HuH-7.5 (cell line): ENCODE data around the gene AIFM1.

ENCODE experiments used
- DNase-seq: peaks from one replicate; pipeline ENCODE4 v3.0.0; 2011; ENCODE audit warnings: low spot score

Gene AIFM1

DNA sequence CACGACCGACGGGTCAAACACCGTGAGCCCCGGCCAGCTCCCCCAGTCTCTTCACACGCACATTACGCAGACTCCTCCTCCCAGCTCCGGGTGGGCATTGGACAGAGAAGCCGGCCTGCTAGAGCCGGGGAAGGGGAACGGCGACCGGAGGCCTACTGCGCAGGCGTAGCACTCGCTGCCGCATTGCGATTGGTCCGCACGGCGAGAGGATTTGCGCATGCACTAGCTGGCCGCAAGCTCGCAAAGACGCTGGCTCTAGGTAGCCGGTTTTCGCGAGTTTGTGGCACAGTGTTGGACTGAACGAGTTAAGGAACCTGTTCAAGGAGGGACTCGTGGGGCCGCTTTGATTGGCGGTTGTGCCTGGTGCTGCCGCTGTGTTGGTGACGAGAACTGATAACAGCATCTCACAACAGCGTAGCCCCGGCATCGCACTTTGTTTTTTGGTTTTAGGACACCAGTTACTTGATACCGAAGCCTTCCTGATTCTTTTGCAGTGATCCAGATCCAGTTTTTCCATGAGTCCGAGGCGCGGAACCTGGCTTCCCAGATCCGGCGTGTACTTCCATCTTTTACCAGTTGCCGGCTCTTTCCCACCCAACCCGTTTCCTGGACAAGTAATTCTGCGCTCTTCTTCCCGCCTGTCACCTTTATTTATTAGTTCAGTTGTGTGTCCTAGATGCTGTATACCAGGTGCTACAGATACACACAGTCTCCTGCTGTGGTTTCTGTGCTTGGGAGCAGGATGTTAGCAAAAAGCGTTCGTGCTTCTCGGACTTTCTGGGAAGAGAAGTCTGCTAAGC, at the start of gene AIFM1:
Gene AIFM1, minus strand, starts transcription at position 139 of the 800 bp plus-strand sequence. CDS start 185 bp downstream, outside the sequence.
- peak; percentile 67 for DNase-seq

DNA sequence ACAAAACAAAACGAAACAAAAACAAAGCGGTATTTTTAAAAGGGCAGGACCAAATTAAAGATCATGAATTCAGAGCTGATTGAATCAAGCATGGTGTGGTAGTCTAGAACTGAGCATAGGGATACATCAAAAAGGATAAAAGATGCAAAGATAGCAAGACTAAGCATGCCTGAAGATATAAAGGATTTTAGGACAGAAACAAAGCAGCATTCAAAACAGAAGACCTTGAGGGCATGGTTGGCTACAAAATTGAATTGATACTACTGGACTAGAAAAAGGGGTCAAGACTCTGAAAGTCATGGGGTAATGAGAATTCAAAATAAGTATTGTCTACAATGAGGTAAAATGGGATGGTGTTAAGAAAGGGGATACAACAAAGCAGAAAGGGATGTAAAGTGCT, 47.7 kb upstream of the AIFM1 start:
- no peak for DNase-seq

DNA sequence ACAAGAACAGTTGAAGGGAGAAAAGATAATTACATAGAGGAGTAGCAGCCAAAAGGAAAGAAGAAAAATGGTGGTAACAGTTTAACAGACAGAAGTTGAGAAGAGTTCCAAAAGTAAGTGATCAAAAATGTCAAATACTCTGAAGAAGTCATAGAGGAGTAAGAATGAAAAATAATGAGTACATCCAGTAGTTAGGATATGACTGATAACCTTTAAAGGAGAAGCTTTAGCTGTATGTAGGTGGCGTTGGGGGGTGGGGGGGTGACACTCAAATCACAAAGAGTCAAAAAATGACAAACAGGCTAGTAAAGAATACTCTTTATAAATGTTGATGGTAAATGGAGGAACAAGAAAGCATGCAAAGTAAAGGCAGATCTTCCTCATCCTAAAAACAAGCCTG, 46.7 kb upstream of the AIFM1 start:
- DNase-seq: no peak

DNA sequence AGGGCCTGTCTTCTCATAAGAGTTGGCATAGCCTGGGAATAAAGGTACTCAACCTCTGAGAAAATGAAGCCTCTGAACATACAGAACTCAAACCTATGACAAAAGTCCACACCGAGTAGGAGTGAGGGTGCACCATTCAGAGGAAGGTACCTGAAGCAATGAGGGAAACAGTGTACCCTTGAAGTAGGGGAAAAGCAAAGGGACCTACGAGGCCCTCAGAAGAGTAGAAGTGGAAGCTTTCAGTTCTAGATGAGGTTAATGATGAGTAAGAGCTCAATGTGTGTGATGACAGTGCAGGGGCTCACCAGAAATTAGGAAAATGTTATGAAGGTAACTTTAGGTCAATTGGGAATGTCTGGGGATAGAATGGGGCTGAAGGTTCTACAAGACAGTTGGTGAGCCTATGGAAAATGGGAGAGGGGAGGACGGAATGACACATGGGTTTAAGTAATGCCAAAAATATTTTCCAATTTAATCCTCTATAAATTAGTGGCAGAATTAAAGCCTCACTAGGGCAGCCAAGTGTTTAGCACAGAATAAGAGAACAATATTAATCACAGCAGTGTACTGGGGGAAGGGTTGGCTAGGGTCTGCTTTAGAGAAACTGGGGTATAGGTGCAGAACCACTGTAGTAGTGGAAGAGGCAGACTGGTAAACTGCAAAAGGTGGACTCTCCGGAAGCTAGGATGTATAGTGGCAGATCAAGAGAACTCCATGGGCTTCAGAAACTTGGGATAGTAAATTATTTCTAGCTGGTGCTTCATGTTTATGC, 46.0 kb upstream of the AIFM1 start:
- no peak for DNase-seq

DNA sequence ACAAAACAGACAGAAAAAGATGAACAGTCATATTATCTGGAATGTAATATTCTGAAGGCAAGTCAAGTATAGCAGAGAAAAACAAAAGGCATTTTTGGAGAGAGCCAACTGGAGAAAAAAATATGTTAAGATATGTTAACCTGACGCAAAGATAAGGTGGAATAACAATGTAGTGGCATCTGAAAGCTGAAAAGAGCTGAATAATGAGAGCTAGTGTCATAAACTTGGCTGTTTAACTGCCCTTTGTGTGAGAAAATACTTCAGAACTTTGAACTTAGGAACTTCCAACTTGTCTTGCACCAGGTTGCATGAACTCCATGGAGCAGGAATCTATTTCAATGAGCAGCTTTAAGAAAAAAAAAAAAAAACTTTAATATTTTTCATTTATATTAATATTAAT, 39.0 kb upstream of the AIFM1 start:
- DNase-seq: no peak

DNA sequence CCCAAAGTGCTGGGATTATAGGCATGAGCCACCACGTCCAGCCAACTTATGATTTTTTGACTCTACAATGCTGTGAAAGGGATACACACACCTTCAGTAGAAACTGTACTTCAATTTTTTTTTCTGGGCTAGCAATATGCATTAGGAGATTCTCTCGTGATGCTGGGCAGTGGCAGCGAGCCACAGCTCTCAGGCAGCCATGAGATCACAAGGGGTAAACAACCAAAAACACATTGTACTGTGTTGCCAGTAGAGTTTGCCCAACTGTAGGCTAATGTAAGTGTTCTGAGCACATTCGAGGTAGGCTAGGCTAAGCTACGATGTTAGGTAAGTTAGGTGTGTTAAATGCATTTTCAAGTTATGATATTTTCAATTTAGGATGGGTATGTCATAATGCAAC, 31.8 kb upstream of the AIFM1 start:
- DNase-seq: no peak

DNA sequence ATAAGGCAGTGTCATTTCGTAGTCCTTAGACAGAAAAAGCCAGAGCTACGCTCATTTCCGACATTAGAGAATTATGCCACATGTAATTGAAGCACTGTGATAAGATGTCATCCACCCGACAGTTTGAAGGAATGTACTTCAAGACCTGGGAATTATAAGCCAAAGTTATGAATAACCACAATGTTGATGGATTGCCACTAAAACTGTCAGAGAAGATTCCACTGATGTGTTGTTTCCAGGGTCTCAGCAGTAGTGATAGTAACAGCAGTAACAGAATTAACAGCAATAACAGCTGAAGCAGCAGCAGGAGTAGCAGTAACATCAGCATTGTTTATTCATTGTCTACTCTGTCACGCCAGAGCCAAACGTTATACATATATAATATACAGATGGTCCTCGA, 30.8 kb upstream of the AIFM1 start:
- DNase-seq: no peak

DNA sequence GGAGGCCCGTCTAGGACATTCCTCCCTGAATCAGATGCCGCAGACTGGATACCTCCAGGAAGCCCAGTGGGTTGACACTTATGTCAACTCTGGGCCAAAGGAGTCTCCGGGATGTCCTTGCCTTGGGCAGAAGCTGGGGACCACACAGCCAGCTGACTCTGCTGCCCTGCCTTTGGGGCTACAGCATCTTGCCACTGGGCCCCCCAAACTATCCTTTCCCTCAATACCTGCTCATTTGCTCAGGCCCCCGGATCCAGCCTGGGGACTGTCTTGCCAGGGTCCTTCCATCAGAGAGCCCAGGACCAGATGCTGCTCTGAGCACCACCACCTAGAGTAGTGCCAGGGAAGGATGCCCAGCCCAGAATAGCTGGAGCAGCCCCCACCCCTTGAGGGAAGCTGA, 25.2 kb upstream of the AIFM1 start:
- no peak for DNase-seq

DNA sequence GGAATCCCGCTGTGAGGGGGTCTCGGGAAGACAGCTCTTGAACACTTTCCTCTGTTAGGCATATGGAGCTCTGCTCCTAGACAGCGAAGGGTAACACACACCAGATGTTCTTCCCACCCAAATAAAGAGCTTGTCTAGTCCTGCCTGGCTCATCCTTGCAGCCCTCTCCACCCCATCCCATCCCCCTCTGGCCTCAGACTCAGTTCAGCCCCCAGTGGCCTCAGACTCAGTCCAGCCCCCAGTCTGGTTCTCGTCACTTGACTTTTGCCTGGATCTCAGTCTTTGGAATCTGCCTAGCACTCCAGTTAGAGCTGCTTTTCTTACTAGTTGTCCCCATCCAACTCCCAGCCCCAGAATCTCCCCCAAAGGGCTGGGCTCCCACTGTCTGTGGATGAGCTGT, 21.0 kb upstream of the AIFM1 start:
- DNase-seq: no peak

DNA sequence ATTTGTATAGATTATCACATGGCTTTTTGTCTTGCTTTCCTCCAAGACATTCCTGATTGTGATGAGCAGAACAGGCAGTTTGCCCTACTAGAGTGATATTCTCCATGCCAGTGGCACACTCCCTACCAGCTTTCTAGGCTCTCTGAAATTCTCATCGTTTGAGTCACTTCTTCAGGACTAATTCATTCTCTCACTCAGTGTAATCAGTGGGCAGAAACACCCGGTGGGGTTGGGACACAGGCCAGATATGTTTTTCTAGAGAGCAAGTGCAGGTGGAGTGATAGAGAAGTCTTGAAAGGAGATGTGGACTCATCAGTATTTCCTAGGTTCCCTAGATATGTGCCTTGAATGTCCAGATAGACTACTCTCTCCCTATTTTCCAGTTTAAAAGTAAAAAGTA, 19.2 kb upstream of the AIFM1 start:
- no peak for DNase-seq

DNA sequence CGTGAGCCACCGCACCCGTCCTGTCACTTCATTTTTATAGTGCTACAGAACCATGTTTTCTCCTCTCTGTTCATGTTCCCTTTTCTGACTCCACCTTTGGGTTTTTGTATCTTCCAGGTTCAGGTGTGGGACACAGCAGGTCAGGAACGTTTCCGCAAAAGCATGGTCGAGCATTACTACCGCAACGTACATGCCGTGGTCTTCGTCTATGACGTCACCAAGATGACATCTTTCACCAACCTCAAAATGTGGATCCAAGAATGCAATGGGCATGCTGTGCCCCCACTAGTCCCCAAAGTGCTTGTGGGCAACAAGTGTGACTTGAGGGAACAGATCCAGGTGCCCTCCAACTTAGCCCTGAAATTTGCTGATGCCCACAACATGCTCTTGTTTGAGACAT, 18.5 kb upstream of the AIFM1 start:
- no peak for DNase-seq

DNA sequence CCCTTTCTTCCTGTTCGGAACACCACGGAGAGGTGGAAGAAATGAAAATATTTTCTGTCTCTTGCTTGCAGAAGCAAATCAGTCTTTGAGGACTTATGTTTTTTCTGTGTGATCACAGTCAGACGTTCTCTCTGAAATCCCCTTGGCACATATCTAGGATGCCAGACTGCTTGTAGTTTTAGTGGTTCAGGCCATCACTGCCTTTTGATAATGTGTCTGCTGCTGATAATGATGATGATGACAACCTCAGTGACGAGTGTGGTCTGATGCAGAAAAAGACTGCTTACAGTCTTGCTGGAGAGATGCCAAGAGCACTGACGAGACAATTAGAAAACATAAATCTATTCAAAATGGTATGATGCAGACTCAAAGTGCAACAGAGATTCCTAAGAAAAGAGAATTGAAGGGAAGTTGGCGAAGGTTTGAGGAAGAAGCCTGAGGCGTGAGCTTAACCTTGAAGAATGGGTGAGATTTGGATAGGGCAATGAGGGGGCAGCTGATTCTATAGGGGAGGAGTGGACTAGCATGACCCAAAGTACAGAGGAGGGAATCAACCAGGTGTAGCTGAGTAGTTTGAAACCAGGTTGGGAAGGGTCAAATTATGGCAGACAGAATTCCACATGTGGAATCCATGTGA, 14.1 kb upstream of the AIFM1 start:
- DNase-seq: no peak

DNA sequence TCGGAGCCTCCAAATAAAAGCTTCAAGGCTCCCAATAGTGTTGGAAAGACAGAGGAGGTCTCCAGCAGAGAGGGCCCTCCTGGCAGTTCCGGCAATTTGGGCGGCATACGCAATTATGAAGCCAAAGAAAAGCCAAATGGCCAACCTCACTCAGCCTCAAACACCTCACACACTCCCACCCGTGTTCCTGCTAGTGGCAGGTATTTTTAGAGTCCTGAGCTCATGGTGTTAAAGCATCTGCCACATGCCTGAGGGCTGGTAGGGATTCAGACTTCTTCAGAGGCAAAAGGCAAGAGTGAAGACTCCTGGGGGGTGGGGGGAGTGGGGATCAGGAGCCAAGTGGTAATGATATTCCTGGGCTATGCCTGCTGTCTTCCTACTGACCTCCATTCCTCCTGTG, 13.5 kb upstream of the AIFM1 start:
- DNase-seq: no peak

DNA sequence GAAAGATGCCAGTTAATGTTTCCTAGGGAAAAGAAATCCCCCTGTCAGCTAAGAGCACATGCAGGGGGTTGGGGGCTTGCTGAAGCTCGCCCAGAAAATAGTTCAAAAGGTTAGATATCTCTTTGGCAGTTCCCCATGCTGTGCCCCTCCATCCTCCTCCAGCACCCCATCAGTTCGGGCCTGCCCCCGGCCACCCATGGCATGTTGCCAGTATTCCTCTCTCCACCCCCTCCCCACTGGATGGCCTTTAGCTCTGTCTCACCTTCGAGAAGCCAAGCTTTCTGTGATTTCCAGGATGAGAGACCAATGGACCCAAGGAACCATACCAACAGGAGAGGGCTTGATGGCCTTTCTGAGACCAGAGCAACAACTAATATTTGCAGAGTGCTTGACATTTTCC, 11.3 kb upstream of the AIFM1 start:
- DNase-seq: no peak

DNA sequence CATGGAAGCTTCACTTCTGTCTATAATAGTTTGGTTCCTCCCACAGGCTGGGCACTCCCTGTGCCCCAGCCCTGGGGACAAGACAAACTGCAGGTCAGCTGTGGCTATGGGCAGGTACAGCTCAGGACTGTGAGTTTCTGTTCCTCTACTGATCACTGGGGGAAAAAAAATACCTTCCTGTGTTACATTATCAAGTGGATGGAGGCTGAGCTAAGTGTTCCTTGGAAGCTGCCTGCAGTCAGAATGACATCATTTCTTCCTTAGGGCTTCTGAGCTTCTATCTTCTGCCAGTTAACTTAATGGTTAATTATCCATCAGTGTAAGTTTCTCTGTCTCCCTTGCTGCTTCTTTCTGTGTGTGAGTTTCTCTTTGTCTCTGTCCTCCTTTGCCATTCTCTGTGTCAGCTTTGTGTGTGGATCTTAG, 10.7 kb upstream of the AIFM1 start:
- DNase-seq: no peak

DNA sequence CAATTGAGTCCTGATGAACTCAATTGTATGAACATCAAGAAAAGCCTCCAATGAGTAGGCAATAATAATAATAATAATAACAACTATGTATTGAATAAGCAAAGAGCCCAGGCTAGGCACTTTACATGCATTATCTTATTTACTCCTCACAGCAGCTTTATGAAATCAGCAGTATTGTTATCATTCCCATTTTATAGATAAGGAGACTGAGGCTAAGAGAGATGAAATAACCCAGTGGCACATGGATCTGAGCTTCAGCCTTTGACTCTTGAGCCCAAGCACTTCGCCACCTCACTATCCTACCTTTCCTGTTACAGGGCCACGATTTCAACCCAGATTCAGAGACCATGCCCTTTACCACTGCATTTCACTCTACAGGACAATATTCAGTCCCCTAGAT, 9.3 kb upstream of the AIFM1 start:
- no peak for DNase-seq

DNA sequence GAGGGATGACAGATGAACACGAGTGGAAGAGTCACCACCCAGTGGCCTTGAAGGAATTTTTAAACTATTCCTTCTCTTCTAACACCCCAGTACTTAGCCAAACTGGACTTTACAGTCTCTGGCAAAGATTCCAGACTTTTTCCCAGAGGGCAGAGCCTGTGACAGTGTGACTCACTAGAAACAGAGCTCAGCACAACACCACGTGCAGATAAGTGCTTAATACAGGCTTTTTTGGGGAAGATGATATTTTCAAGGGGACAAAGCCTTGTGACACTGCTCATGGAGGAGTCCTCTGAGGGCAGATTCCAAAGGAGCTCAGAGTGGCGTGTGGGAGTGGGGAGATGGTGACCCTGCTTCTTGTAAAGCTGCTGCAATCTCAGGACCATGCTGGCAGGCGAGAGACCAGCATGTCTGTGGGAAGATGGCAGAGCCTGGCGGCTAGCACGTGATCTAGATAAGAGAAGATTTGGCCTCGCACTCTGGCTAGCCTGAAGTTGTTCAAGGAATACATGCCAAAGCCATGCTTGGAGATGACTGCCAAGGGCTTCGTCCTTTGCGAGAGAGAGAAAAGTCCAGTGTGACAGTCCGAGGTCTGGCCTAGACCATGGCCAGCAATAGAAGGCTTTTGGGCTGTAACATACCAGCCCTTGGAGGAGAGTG, 8.5 kb upstream of the AIFM1 start:
- DNase-seq: no peak

DNA sequence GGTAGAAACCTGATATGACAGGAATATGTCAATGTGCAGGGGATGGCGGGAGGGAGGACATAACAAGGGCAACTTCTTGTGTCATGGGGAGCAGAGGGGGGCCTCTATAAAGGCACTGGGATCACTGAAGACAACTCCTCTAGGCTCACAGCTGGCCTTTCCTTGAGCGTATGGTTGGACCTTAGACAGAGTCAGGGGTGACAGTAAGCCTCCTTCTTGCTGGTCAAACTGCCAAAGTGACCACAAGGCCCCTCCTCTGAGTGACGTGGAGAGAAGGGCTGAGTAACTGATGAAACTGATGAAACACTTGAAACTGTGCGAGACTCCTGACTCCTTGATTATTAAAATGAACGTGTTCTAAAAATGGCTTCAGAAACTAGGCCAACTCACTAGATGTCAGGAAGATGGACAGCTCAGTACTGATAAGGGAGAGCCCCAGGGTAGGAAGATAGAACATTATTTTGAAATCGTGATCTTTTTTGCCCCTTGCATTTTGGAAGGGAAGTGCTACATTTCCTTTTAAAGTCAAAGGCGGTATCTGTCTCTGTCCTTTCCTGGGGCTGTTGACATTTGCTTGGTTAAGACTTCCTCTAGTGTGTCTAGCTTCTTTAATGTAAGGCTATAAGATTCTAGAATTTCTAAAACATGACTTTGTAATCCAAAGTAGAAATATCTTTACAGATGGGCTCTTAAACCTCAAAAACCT, 7.7 kb upstream of the AIFM1 start:
- DNase-seq: no peak

DNA sequence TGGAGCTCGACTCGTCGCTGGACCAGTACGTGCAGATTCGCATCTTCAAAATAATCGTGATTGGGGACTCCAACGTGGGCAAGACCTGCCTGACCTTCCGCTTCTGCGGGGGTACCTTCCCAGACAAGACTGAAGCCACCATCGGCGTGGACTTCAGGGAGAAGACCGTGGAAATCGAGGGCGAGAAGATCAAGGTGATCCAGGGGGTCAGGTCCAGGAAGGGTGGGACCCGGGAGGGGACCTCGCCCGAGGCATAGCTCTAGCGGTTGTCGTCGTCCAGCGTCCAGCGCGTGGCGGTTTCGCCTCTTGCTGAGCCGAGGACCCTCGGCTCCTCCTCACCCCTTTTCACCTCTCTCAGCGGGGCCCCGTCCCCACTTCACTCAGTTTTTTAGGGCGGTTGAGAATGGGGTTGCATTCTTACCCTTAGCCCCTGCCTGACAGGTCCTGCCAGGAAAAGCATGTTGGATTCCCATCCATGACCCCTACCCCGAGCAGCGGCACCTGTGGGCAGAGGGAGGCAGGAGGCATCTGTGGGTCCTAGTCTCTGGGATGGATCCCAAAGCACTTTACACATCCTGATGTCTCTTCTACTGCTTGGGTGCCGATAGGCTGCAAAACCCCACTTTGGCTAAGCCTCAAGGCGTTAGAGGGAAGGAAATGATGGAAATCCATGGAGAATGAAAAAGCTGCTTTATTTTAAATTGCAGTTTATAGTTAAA, 6.6 kb upstream of the AIFM1 start:
- DNase-seq: no peak

DNA sequence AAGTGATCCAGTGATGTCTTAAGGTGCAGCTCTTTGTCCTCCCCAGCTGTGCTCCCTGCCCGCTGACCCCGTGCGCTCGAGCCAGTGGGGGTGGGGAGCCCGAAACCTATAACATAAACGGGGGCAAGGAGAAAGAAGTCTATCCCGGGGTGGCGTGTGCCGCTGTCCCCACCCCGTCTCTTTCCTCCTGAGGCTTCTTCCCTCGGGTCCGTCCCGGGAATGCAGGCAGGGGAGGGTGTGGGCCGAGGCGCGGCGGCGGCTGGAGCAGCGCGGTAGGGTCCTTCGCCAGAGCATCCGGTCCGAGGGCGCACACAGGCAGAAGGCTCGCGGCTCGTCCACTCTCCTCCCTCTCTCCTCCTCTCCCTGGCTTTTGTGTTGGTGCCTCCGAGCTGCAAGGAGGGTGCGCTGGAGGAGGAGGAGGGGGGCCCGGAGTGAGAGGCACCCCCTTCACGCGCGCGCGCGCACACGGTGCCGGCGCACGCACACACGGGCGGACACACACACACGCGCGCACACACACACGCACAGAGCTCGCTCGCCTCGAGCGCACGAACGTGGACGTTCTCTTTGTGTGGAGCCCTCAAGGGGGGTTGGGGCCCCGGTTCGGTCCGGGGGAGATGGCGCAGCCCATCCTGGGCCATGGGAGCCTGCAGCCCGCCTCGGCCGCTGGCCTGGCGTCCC, 5.9 kb upstream of the AIFM1 start, which contains the start of gene RAB33A:
Gene RAB33A, plus strand, starts transcription at position 517 of the 681 bp plus-strand sequence. Its CDS starts 101 bp downstream, at position 618.
- no peak for DNase-seq
